GM23338 (cell line): ENCODE results near the gene CISH. TPM values are rescaled to one million over a fixed set of nuclear protein-coding genes. Genes with fewer than 3 reads are reported as not detected.

Source experiments
- ATAC-seq: fragments of 200-7000 bp; cut with Tn5 transposase; 3 replicates; pipeline ENCODE4 v1.9.1; 2020
- DNase-seq: peaks from one replicate; pipeline ENCODE4 v3.0.0-alpha.2; 2015; ENCODE audit warnings: low spot score
- H2AFZ ChIP-seq: fragments of 200-600 bp; sonication (generic); 2 replicates; pipeline ENCODE4 v1.8.0; 2016; ENCODE audit warnings: antibody characterized with exemption, mild to moderate bottlenecking, moderate library complexity
- H3F3A ChIP-seq: fragments of 200-600 bp; sonication (generic); replicated peaks from 2 replicates; pipeline ENCODE4 v1.8.0; 2017; ENCODE audit warnings: antibody characterized with exemption, mixed run types, low read depth
- H3K27ac ChIP-seq: fragments of 200-600 bp; sonication (generic); 2 replicates; pipeline ENCODE4 v1.6.1; 2016; ENCODE audit warnings: low read depth
- H3K27me3 ChIP-seq: fragments of 200-600 bp; sonication (generic); 2 replicates; pipeline ENCODE4 v1.8.0; 2016; ENCODE audit warnings: mild to moderate bottlenecking, mixed run types, moderate library complexity; ENCODE audit not compliant: insufficient read depth
- H3K36me3 ChIP-seq: fragments of 200-600 bp; sonication (generic); 2 replicates; pipeline ENCODE4 v1.8.0; 2016; ENCODE audit warnings: mild to moderate bottlenecking; ENCODE audit not compliant: insufficient read depth
- H3K4me1 ChIP-seq: fragments of 200-600 bp; sonication (generic); 2 replicates; pipeline ENCODE4 v1.8.0; 2016; ENCODE audit warnings: mild to moderate bottlenecking, moderate library complexity; ENCODE audit not compliant: insufficient read depth
- H3K4me2 ChIP-seq: fragments of 200-600 bp; sonication (generic); 2 replicates; pipeline ENCODE4 v1.7.1; 2017; ENCODE audit warnings: mixed run types
- H3K4me3 ChIP-seq: fragments of 200-600 bp; sonication (generic); 2 replicates; pipeline ENCODE4 v1.6.1; 2016; ENCODE audit warnings: mixed run types
- H3K79me2 ChIP-seq: fragments of 200-600 bp; sonication (generic); replicated peaks from 2 replicates; pipeline ENCODE4 v1.8.0; 2017; ENCODE audit warnings: mild to moderate bottlenecking; ENCODE audit not compliant: insufficient read depth
- H3K9me2 ChIP-seq: fragments of 200-600 bp; sonication (generic); 2 replicates; pipeline ENCODE4 v1.8.0; 2017; ENCODE audit not compliant: insufficient read depth
- H4K20me1 ChIP-seq: fragments of 200-600 bp; sonication (generic); replicated peaks from 2 replicates; pipeline ENCODE4 v1.8.0; 2017; ENCODE audit warnings: mild to moderate bottlenecking; ENCODE audit not compliant: insufficient read depth
- H3K27ac Mint-ChIP-seq: 2 replicates; pipeline ENCODE4 v1.8.0; 2020; ENCODE audit warnings: inconsistent platforms, mild to moderate bottlenecking, moderate library complexity, mixed read lengths
- H3K27me3 Mint-ChIP-seq: 3 replicates; pipeline ENCODE4 v1.8.0; 2022; ENCODE audit warnings: low read depth, mild to moderate bottlenecking, moderate library complexity, mixed read lengths, inconsistent platforms; ENCODE audit not compliant: insufficient read depth, poor library complexity
- H3K36me3 Mint-ChIP-seq: 3 replicates; pipeline ENCODE4 v1.8.0; 2021; ENCODE audit warnings: low read depth, mild to moderate bottlenecking, inconsistent platforms, moderate library complexity, mixed read lengths
- H3K4me1 Mint-ChIP-seq: 3 replicates; pipeline ENCODE4 v1.8.0; 2020; ENCODE audit warnings: mild to moderate bottlenecking, inconsistent platforms, mixed read lengths
- H3K4me3 Mint-ChIP-seq: 3 replicates; pipeline ENCODE4 v1.8.0; 2021; ENCODE audit warnings: moderate library complexity, mild to moderate bottlenecking, inconsistent platforms, mixed read lengths
- H3K9me3 Mint-ChIP-seq: 3 replicates; pipeline ENCODE4 v1.8.0; 2020; ENCODE audit warnings: moderate library complexity, mild to moderate bottlenecking, inconsistent platforms, mixed read lengths
- ETS1 ChIP-seq: IDR thresholded peaks from 2 replicates; pipeline ENCODE4 v1.6.1; 2016; ENCODE audit warnings: antibody characterized with exemption
- EZH2 ChIP-seq: fragments of 200-600 bp; sonication (generic); IDR thresholded peaks from one replicate; pipeline ENCODE4 v1.8.0; 2017; ENCODE audit warnings: antibody characterized with exemption, mild to moderate bottlenecking, low read depth; ENCODE audit not compliant: unreplicated experiment
- NANOG ChIP-seq: IDR thresholded peaks from 2 replicates; pipeline ENCODE4 v1.6.1; 2016; ENCODE audit warnings: antibody characterized with exemption, borderline replicate concordance
- REST ChIP-seq: IDR thresholded peaks from one replicate; pipeline ENCODE4 v1.6.1; 2018; ENCODE audit warnings: antibody characterized with exemption; ENCODE audit not compliant: unreplicated experiment
- STAT1 ChIP-seq: IDR thresholded peaks from one replicate; pipeline ENCODE4 v1.6.1; 2016; ENCODE audit warnings: antibody characterized with exemption; ENCODE audit not compliant: unreplicated experiment
- ZNF114 ChIP-seq: fragments of 250-450 bp; sonication (Bioruptor Pico); IDR thresholded peaks from 2 replicates; pipeline ENCODE4 v1.5.0; 2020; ENCODE audit warnings: mild to moderate bottlenecking, moderate library complexity
- ZNF331 ChIP-seq: fragments of 250-450 bp; sonication (Bioruptor Pico); IDR thresholded peaks from 2 replicates; pipeline ENCODE4 v1.5.0; 2020; ENCODE audit warnings: low read depth, mild to moderate bottlenecking, moderate library complexity
- polyA plus RNA-seq: library from polyadenylated mRNA; unstranded; fragments of >200 nt; fragmentation: Nextera tagmentation; extraction: Ambion mirVana; gene quantifications from 2 replicates; pipeline ENCODE4 v1.2.1, GENCODE V29; 2016
- total RNA-seq: library from RNA; depleted of rRNA; stranded (reverse); fragments of >200 nt; shearing (Covaris generic); gene quantifications from 2 replicates; pipeline ENCODE4 v1.2.3, GENCODE V29; 2014
- TF ChIP-seq, protein P1 (sequence below): fragments of 250-450 bp; sonication (Bioruptor Pico); IDR thresholded peaks from 2 replicates; pipeline ENCODE4 v1.5.0; 2020; ENCODE audit warnings: mild to moderate bottlenecking, moderate library complexity
- TF ChIP-seq, protein P2 (sequence below), 2 experiments: fragments of 200-600 bp in 1 of 2; sonication (generic) in 1 of 2; conservative IDR thresholded peaks; 2 replicates each; pipeline versions ENCODE4 v1.5.1 to v1.6.1; 2016 to 2017; ENCODE audit warnings: antibody characterized with exemption in 2 of 2, low read depth in 2 of 2, mild to moderate bottlenecking in 2 of 2, moderate library complexity in 1 of 2

CISH gene
- total and polyA plus RNA-seq, 2 experiments from 2014 or later: 2.1 to 3.6 TPM

DNA sequence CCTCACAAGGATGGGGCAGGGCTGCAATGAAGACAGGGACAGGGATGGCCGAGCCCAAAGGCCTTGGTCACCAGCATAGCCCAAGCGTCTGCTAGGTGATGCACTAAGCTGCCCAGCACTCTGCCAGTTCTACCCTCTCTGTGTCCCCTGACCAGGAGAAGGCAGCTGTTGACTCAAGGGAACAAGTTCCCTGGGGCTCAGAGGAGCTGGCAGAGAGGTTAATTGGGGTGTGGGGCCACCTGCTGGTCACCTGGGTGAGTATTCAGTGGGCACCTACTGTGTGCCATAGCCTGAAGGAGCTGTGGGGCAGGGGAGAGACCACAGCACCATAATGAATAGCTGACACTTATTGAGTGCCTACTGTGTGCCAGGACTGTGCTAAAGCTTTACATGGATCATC is 41.1 kb upstream of the CISH start:
- H3F3A ChIP-seq: 0 out of 2 replicates have a peak, but pooled peaks cover 5% of the 10 kb centered on the region
- no peaks in the 10 kb centered on the region for H3K36me3 ChIP-seq
- peak; percentile 77 for ATAC-seq
- H3K79me2 ChIP-seq: no peaks in the 10 kb centered on the region
- Mint-ChIP-seq H3K4me3 (no peak overlapping the region), H3K4me1 (peaks cover 29% of the 10 kb centered on the region), H3K27ac (no peak overlapping the region), H3K9me3 (no peaks in the 10 kb centered on the region), H3K36me3 (no peaks in the 10 kb centered on the region; the same call in 2 of the 3 replicates), H3K27me3 (peaks cover 8% of the 10 kb centered on the region)
- no peak overlapping the region for H3K4me3 ChIP-seq
- H3K4me2 ChIP-seq: no peak overlapping the region
- no peaks in the 10 kb centered on the region for H4K20me1 ChIP-seq
- no peak overlapping the region for H2AFZ ChIP-seq
- H3K4me1 ChIP-seq: peaks cover 13% of the 10 kb centered on the region
- H3K9me2 ChIP-seq: no peaks in the 10 kb centered on the region
- TF ChIP-seq ETS1: no peak
- TF ChIP-seq NANOG: no peak
- no peak for TF ChIP-seq STAT1
- no peak for TF ChIP-seq REST
- TF ChIP-seq, protein P1, sequence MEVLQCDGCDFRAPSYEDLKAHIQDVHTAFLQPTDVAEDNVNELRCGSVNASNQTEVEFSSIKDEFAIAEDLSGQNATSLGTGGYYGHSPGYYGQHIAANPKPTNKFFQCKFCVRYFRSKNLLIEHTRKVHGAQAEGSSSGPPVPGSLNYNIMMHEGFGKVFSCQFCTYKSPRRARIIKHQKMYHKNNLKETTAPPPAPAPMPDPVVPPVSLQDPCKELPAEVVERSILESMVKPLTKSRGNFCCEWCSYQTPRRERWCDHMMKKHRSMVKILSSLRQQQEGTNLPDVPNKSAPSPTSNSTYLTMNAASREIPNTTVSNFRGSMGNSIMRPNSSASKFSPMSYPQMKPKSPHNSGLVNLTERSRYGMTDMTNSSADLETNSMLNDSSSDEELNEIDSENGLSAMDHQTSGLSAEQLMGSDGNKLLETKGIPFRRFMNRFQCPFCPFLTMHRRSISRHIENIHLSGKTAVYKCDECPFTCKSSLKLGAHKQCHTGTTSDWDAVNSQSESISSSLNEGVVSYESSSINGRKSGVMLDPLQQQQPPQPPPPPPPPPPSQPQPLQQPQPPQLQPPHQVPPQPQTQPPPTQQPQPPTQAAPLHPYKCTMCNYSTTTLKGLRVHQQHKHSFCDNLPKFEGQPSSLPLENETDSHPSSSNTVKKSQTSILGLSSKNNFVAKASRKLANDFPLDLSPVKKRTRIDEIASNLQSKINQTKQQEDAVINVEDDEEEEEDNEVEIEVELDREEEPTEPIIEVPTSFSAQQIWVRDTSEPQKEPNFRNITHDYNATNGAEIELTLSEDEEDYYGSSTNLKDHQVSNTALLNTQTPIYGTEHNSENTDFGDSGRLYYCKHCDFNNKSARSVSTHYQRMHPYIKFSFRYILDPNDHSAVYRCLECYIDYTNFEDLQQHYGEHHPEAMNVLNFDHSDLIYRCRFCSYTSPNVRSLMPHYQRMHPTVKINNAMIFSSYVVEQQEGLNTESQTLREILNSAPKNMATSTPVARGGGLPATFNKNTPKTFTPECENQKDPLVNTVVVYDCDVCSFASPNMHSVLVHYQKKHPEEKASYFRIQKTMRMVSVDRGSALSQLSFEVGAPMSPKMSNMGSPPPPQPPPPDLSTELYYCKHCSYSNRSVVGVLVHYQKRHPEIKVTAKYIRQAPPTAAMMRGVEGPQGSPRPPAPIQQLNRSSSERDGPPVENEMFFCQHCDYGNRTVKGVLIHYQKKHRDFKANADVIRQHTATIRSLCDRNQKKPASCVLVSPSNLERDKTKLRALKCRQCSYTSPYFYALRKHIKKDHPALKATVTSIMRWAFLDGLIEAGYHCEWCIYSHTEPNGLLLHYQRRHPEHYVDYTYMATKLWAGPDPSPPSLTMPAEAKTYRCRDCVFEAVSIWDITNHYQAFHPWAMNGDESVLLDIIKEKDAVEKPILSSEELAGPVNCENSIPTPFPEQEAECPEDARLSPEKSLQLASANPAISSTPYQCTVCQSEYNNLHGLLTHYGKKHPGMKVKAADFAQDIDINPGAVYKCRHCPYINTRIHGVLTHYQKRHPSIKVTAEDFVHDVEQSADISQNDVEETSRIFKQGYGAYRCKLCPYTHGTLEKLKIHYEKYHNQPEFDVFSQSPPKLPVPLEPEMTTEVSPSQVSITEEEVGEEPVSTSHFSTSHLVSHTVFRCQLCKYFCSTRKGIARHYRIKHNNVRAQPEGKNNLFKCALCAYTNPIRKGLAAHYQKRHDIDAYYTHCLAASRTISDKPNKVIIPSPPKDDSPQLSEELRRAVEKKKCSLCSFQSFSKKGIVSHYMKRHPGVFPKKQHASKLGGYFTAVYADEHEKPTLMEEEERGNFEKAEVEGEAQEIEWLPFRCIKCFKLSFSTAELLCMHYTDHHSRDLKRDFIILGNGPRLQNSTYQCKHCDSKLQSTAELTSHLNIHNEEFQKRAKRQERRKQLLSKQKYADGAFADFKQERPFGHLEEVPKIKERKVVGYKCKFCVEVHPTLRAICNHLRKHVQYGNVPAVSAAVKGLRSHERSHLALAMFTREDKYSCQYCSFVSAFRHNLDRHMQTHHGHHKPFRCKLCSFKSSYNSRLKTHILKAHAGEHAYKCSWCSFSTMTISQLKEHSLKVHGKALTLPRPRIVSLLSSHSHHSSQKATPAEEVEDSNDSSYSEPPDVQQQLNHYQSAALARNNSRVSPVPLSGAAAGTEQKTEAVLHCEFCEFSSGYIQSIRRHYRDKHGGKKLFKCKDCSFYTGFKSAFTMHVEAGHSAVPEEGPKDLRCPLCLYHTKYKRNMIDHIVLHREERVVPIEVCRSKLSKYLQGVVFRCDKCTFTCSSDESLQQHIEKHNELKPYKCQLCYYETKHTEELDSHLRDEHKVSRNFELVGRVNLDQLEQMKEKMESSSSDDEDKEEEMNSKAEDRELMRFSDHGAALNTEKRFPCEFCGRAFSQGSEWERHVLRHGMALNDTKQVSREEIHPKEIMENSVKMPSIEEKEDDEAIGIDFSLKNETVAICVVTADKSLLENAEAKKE: no peak
- TF ChIP-seq EZH2: no peak
- TF ChIP-seq ZNF331 (CRISPR knock-in tag): no peak
- no peak for TF ChIP-seq ZNF114
- TF ChIP-seq, protein P2, sequence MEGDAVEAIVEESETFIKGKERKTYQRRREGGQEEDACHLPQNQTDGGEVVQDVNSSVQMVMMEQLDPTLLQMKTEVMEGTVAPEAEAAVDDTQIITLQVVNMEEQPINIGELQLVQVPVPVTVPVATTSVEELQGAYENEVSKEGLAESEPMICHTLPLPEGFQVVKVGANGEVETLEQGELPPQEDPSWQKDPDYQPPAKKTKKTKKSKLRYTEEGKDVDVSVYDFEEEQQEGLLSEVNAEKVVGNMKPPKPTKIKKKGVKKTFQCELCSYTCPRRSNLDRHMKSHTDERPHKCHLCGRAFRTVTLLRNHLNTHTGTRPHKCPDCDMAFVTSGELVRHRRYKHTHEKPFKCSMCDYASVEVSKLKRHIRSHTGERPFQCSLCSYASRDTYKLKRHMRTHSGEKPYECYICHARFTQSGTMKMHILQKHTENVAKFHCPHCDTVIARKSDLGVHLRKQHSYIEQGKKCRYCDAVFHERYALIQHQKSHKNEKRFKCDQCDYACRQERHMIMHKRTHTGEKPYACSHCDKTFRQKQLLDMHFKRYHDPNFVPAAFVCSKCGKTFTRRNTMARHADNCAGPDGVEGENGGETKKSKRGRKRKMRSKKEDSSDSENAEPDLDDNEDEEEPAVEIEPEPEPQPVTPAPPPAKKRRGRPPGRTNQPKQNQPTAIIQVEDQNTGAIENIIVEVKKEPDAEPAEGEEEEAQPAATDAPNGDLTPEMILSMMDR (conservative IDR thresholded peaks at IDR 0.05; ENCODE audit: low read depth in 2 of 2): peak; percentile 77 to 89
- no peaks in the 10 kb centered on the region for H3K27me3 ChIP-seq
- peak overlapping the region; percentile 63; the same call in 1 of the 2 replicates for H3K27ac ChIP-seq
- peak; percentile 77 for DNase-seq
